Dermis microvascular lymphatic vessel endothelial cell (primary cell): ENCODE results near the gene TBC1D14. TPM values are rescaled to one million over a fixed set of nuclear protein-coding genes. Genes with fewer than 3 reads are reported as not detected.

ENCODE experiments used
- DNase-seq, 2 donors: peaks; one replicate each; pipeline versions ENCODE4 v3.0.0 to v3.0.0-alpha.2; 2010; ENCODE audit warnings: low read depth in 2 of 2
- total RNA-seq: library from RNA; depleted of rRNA; stranded (reverse); fragments of >200 nt; gene quantifications from 2 replicates; pipeline ENCODE4 v1.2.1, GENCODE V29; 2014

Gene TBC1D14
- total RNA-seq, 1 donor from 2014 or later = 17.1 TPM

GRCh38 chr4:6999172-7000086, 89.8 kb downstream of the TBC1D14 start:
- no peak for DNase-seq

DNA sequence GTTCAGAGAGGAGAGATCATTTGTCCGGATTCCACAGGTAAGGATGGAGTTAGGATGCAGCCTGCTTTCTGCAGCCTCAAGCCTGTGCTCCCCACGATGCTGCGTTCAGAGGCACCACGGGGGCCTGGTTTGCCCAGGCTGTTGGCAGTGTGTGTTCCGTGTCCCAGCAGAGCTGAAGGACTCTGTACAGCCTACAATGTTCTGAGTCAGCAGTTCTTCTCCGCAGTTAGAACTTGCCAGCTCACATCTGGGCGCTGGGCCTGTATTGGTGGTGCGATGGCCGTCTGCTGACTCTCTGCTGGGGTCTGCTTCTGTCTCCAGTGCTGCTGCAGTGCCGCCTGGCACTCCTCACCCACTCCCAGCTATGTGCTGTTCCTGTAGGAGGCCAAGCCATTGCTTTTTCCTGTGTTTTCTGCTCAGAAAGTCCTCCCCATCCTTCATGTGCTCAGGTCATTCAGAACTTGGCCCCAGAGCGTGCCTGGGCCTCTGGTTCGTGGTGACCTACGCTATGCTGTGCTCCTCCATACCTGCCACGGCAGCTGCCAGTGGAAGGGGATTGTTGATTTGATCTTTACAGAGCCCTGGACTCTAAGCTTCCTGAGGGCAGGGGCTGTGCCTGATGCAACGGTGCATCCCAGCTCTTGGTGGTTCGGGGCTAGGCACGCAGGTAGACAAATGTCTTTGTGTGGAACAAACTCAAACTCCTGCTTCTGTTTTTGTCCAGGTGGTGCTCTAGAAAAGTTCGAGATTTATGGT, 91.0 kb downstream of the TBC1D14 start:
- no peak for DNase-seq

DNA sequence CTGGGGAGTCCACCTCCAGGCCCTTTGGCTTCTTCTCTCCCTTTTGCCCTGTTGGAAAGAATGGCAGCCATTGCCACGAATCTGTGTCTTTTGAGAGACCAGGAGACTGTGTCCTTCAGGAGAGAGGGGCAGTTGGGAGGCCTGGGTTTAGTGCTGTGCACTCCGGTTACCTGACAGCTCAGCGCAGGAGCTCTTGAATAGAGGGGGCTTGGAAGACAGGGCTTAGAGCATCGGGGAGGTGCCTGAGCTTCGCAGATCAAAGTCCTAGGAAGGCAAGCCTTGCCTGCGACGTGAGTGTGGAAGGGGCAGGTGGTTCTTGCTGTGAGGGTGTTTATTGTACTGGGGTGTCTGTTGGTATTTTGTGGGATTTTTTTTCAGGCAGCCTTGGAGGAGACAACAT, 91.6 kb downstream of the TBC1D14 start:
- DNase-seq = no peak

DNA sequence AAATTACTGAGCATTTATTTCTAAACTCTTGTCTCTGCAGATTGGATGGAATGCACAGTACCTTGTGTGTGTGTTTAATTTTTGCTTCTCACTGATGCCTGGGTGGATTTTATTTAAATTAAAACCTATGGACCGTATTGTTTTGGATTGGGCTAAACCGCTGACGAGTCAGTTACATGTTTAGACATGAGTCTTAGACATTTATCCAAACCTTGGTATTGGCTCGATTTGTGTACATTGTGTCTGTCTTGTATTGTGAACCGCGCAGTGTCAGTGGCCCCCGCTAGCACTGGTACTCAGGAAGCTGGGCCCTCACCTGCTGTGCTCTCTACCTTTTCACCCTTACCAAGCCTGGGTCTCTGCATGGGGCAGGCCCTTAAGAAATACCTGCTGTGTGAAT, 92.7 kb downstream of the TBC1D14 start:
- no peak for DNase-seq

GRCh38 chr4:7003176-7003878, 93.7 kb downstream of the TBC1D14 start:
- no peak for DNase-seq

- DNase-seq = no peak
Measured at GRCh38 chr4:7003879-7004240, 94.2 kb downstream of the TBC1D14 start.

- DNase-seq = no peak
Measured at GRCh38 chr4:7004331-7004730, 94.7 kb downstream of the TBC1D14 start.

DNA sequence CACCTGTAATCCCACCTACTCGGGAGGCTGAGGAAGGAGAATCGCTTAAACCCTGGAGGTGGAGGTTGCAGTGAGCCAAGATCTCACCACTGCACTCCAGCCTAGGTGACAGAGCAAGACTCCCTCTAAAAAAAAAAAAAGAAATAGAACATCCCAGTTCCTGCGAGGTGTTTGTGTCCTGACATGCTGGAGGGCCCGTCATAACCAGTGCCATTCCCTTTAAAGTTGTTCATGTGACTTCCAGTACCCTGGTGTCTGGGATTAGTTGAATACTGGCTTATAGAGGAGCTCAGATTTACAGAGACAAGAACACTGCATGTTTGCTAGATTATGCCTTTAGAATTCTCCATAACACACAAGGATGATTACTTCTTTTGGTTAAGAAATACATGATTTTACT, 95.9 kb downstream of the TBC1D14 start:
- no peak for DNase-seq

- DNase-seq = no peak
Measured at GRCh38 chr4:7006411-7006810, 96.8 kb downstream of the TBC1D14 start.

GRCh38 chr4:7007142-7007907, 97.7 kb downstream of the TBC1D14 start:
- DNase-seq = no peak

- peak; percentile 18 to 27 for DNase-seq
Measured at GRCh38 chr4:7007944-7008343, 98.3 kb downstream of the TBC1D14 start.

- no peak for DNase-seq
Measured at GRCh38 chr4:7009564-7009963, 99.9 kb downstream of the TBC1D14 start.

GRCh38 chr4:7013175-7013574, 103.5 kb downstream of the TBC1D14 start:
- DNase-seq = no peak

DNA sequence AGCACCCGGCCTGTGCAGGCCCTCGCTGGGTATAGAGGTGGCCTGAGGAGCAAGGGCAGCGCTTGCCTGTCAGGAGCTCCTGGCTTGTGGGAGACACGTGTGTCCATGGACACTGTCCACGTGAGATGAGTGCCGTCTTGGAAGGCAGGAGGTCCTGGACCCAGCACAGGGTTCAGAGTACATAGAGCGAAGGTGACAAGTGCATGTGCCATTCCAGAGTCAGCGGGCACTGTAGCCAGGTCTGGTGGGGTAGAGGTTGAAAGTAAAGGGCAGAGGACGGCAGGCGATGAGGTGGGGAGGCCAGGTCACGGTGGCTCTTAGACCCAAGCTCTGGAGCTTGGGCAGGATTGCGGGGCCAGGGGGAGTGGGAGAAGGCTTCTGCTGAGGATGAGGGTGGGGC, 105.2 kb downstream of the TBC1D14 start:
- DNase-seq = no peak

GRCh38 chr4:7015383-7016035, 105.9 kb downstream of the TBC1D14 start:
- DNase-seq = no peak

GRCh38 chr4:7016086-7016485, 106.5 kb downstream of the TBC1D14 start:
- no peak for DNase-seq

- no peak for DNase-seq
Measured at GRCh38 chr4:7016512-7016911, 106.9 kb downstream of the TBC1D14 start.

DNA sequence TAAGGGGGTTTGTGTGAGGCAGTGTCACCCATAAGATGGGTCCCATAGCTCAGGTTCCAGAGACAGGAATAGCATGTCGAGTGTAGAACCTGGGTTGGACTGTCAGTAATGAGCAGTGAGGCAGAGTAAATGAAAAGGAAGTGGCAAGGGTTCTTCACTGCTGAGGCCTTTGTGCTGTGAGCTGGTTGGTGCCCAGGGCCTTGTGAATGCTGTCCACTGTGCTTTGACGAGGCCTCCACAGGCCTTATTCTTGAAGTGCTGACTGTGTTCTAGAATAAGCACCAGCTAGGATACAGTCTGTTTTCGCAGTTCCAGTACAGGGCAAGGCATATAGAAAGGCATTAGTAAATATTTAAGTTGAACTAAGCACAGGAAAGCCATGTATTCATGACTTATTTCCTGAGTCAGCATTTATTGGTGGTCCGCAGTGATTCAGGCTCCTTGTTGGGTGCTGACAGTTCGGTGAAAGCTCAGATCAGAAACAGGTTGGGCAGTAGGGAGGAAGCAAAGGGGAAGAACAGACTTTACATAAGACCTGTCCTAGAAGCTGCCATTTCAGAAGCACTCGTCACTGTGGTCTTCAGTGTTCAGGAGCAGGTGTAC, 107.9 kb downstream of the TBC1D14 start:
- no peak for DNase-seq

DNA sequence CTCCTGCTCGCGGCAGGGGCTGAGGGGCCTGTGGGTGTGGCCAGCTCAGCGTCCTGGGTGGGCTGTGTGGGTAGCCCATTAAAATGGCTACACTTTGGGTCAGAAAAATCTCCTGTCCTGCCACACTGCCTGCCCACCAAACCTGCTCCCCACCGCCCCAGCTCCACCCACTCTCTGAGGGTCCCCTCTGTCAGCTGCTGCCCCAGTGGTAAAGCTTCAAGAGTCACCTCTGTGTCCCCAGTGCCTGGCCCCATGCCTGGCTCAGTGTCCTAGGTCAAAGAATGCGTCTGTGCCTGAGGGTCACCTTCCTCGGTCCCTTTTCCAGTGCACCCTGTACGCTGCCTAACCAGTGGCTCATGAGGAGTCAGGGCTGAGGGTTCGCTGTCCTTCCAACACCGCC, 108.7 kb downstream of the TBC1D14 start:
- DNase-seq = no peak

DNA sequence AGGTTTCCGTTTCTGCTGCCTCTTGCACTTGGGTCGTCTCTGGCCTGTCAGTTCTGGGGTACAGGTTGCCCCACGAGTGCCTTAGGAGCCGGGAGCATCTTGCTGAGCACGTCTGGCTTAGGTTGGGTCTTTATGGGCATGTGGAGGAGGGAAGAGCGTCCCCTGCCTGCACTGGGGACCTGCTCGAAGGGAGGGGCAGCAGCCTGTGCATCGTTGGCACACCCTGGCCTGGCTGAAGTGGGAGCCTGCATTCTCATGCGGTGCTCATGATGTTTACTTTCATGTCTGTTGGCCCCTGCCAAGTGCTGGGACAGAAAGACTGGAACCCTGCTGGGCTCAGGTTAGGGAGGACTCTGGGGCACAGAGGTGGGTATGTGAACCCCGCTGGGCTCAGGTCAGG, 109.7 kb downstream of the TBC1D14 start:
- DNase-seq = no peak

DNA sequence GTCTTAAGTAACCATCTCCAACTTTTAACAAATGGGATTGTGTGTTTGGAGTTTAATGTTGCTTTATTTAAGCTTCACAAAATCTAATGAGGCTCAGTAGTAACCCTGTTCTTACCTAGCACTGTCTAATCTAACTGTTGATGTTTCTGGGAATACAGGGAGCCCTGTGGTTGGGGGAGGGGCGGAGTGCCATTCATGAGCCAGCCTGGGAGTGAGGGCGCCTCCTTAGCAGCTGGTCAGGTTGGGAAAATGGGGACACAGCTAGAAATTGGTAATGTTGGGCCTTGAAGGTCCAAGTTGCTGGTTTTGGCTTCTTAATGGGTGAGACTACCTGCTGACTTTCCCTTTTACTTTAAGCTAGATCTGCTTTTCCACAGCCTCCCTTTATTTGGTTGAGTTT, 110.7 kb downstream of the TBC1D14 start:
- no peak for DNase-seq
